ENCODE measurements around the gene DUSP8. TPM values are rescaled to one million over a fixed set of nuclear protein-coding genes. Genes with fewer than 3 reads are reported as not detected.

Gene DUSP8
- total RNA-seq, 1 experiment from 2014 or later = 2.4 TPM

- TF ChIP-seq MLX (CRISPR knock-in tag; IDR thresholded peaks at IDR 0.05) (no peak), IRF2 (CRISPR knock-in tag; IDR thresholded peaks at IDR 0.05; ENCODE audit: borderline replicate concordance, low read depth) (no peak), ATF1 (CRISPR knock-in tag; IDR thresholded peaks at IDR 0.05) (no peak), ZNF416 (CRISPR knock-in tag; IDR thresholded peaks at IDR 0.05) (no peak), SP1 (CRISPR knock-in tag; conservative IDR thresholded peaks at IDR 0.05) (no peak), IRF1 (CRISPR knock-in tag; IDR thresholded peaks at IDR 0.05) (no peak)
Measured at GRCh38 chr11:1558775-1559110, 13.3 kb downstream of the DUSP8 start (continued).

GRCh38 chr11:1557904-1558774 lies 13.9 kb downstream of the DUSP8 start:
- H3K27ac Mint-ChIP-seq = no peak overlapping the region
- no peaks in the 10 kb centered on the region for H3K9me3 Mint-ChIP-seq
- CTCF ChIA-PET = interaction anchor here (0.6 to 9.0 kb wide), 12 partner anchors 9 to 169 kb away, joined by 3 to 167 read pairs (median 4); partner anchors contain the start of genes BRSK2, DUSP8 and KRTAP5-5
- H3K4me1 Mint-ChIP-seq = peaks cover 24% of the 10 kb centered on the region
- no peak for DNase-seq (ENCODE audit: low spot score)
- H3K36me3 Mint-ChIP-seq = no peaks in the 10 kb centered on the region
- no peak for ATAC-seq
- TF ChIP-seq ZNF232 (CRISPR knock-in tag; IDR thresholded peaks at IDR 0.05) (no peak), USF1 (CRISPR knock-in tag; IDR thresholded peaks at IDR 0.05) (no peak), ZNF138 (CRISPR knock-in tag; conservative IDR thresholded peaks at IDR 0.05) (no peak), EMX1 (CRISPR knock-in tag; IDR thresholded peaks at IDR 0.05) (no peak), CDX4 (CRISPR knock-in tag; IDR thresholded peaks at IDR 0.05; ENCODE audit: borderline replicate concordance) (no peak), ATF3 (CRISPR knock-in tag; conservative IDR thresholded peaks at IDR 0.05) (no peak), ZNF317 (CRISPR knock-in tag; IDR thresholded peaks at IDR 0.05; ENCODE audit: borderline replicate concordance, low read depth) (no peak), SMAD4 (CRISPR knock-in tag; IDR thresholded peaks at IDR 0.05) (no peak), IRF2 (CRISPR knock-in tag; IDR thresholded peaks at IDR 0.05; ENCODE audit: borderline replicate concordance, low read depth) (no peak), ZNF263 (CRISPR knock-in tag; IDR thresholded peaks at IDR 0.05; ENCODE audit: low read depth) (no peak), ERG (CRISPR knock-in tag; IDR thresholded peaks at IDR 0.05) (no peak), ATF1 (CRISPR knock-in tag; IDR thresholded peaks at IDR 0.05) (no peak), MLX (CRISPR knock-in tag; IDR thresholded peaks at IDR 0.05) (no peak), CREM (CRISPR knock-in tag; IDR thresholded peaks at IDR 0.05) (no peak), ZNF512 (CRISPR knock-in tag; IDR thresholded peaks at IDR 0.05; ENCODE audit: borderline replicate concordance) (no peak), ZNF281 (CRISPR knock-in tag; IDR thresholded peaks at IDR 0.05) (no peak), ZBTB21 (CRISPR knock-in tag; IDR thresholded peaks at IDR 0.05; ENCODE audit: borderline replicate concordance) (no peak), ZNF425 (CRISPR knock-in tag; conservative IDR thresholded peaks at IDR 0.05) (no peak)
- H3K27me3 Mint-ChIP-seq (ENCODE audit: low read depth) = peaks cover 68% of the 10 kb centered on the region
- POLR2A ChIA-PET = interaction anchor here (0.6 to 3.2 kb wide), 3 partner anchors 10 to 180 kb away, joined by 4 to 16 read pairs (median 5); no protein-coding TSS in a partner anchor
- no peak overlapping the region for H3K4me3 Mint-ChIP-seq

Measured in WTC11 (cell line).